ENCODE results near the gene CEP55.

GRCh38 chr10:93463723-93464476, 32.5 kb upstream of the CEP55 start:
- TF ChIP-seq BACH2 (CRISPR knock-in tag; IDR thresholded peaks at IDR 0.05; ENCODE audit: borderline replicate concordance), result no peak
- TF ChIP-seq PATZ1 (CRISPR knock-in tag; IDR thresholded peaks at IDR 0.05; ENCODE audit: borderline replicate concordance), result no peak
- no peak for TF ChIP-seq ZNF8 (CRISPR knock-in tag; IDR thresholded peaks at IDR 0.05)
- no peak for TF ChIP-seq ISL1 (CRISPR knock-in tag; IDR thresholded peaks at IDR 0.05)
- TF ChIP-seq ZFP3 (CRISPR knock-in tag; IDR thresholded peaks at IDR 0.05), result no peak
- TF ChIP-seq PPARA (CRISPR knock-in tag; IDR thresholded peaks at IDR 0.05; ENCODE audit: borderline replicate concordance), result no peak
- TF ChIP-seq ZC3H10 (CRISPR knock-in tag; IDR thresholded peaks at IDR 0.05), result no peak
- no peak for TF ChIP-seq TSHZ2 (CRISPR knock-in tag; IDR thresholded peaks at IDR 0.05)

Measured in SK-N-SH treated with all-trans-retinoic acid at 6 μM for 48 hours (cell line).